GM19455 (cell line): Measurements from ENCODE around the gene FAM171A1.

Experiments
- ATAC-seq: cut with Tn5 transposase; IDR thresholded peaks from one replicate; pipeline ENCODE4 v1.9.1; 2021; ENCODE audit not compliant: unreplicated experiment

The FAM171A1 gene

GRCh38 chr10:15253951-15254807, 116.9 kb downstream of the FAM171A1 start:
- no peak for ATAC-seq

- no peak for ATAC-seq
These were observed 118.7 kb downstream of the FAM171A1 start for GRCh38 chr10:15252396-15252795.

- no peak for ATAC-seq
These were observed 119.2 kb downstream of the FAM171A1 start for GRCh38 chr10:15251791-15252380.

- ATAC-seq, result no peak
These were observed 125.6 kb downstream of the FAM171A1 start for GRCh38 chr10:15245530-15245929.

GRCh38 chr10:15244635-15245197, 126.4 kb downstream of the FAM171A1 start:
- no peak for ATAC-seq

- no peak for ATAC-seq
These were observed 128.7 kb downstream of the FAM171A1 start for GRCh38 chr10:15242261-15242840.

- no peak for ATAC-seq
These were observed 129.8 kb downstream of the FAM171A1 start for GRCh38 chr10:15241306-15241705.

GRCh38 chr10:15238555-15239335, 132.3 kb downstream of the FAM171A1 start:
- no peak for ATAC-seq

GRCh38 chr10:15237351-15237750, 133.7 kb downstream of the FAM171A1 start:
- ATAC-seq, result no peak

GRCh38 chr10:15236340-15236739, 134.7 kb downstream of the FAM171A1 start:
- ATAC-seq, result no peak

GRCh38 chr10:15232279-15232678, 138.8 kb downstream of the FAM171A1 start:
- ATAC-seq, result no peak

GRCh38 chr10:15231426-15231825, 139.7 kb downstream of the FAM171A1 start:
- ATAC-seq, result no peak

GRCh38 chr10:15230257-15230656, 140.8 kb downstream of the FAM171A1 start:
- ATAC-seq, result no peak

- ATAC-seq, result no peak
These were observed 141.8 kb downstream of the FAM171A1 start for GRCh38 chr10:15229268-15229667.

- no peak for ATAC-seq
These were observed 142.7 kb downstream of the FAM171A1 start for GRCh38 chr10:15228426-15228825.

- no peak for ATAC-seq
These were observed 143.3 kb downstream of the FAM171A1 start for GRCh38 chr10:15227611-15228372.

- no peak for ATAC-seq
These were observed 145.6 kb downstream of the FAM171A1 start for GRCh38 chr10:15225511-15225910.

- no peak for ATAC-seq
These were observed 146.1 kb downstream of the FAM171A1 start for GRCh38 chr10:15224948-15225347.

GRCh38 chr10:15223174-15223573, 147.9 kb downstream of the FAM171A1 start:
- ATAC-seq, result no peak

GRCh38 chr10:15222511-15222910, 148.6 kb downstream of the FAM171A1 start:
- no peak for ATAC-seq
